OCI-LY1 (cell line): Measurements from ENCODE around the gene ASIC4.

Source experiments
- H2AFZ ChIP-seq: fragments of 200-600 bp; sonication (generic), shearing (Covaris generic); 2 replicates; pipeline ENCODE4 v1.6.0; 2014; ENCODE audit warnings: antibody characterized with exemption, mild to moderate bottlenecking, low read length
- H3F3A ChIP-seq: fragments of 200-600 bp; sonication (generic), shearing (Covaris generic); 2 replicates; pipeline ENCODE4 v1.6.0; 2014; ENCODE audit warnings: mild to moderate bottlenecking, antibody characterized with exemption, low read length, moderate library complexity; ENCODE audit not compliant: insufficient read depth
- H3K27ac ChIP-seq: fragments of 200-600 bp; sonication (generic); 2 replicates; pipeline ENCODE4 v1.5.1; 2014; ENCODE audit warnings: low read length, mixed run types, mild to moderate bottlenecking, low read depth; ENCODE audit not compliant: poor library complexity, severe bottlenecking
- H3K27me3 ChIP-seq: fragments of 200-600 bp; sonication (generic); 2 replicates; pipeline ENCODE4 v1.6.0; 2014; ENCODE audit warnings: antibody characterized with exemption, mild to moderate bottlenecking, low read length, moderate library complexity; ENCODE audit not compliant: insufficient read depth
- H3K36me3 ChIP-seq: fragments of 200-600 bp; sonication (generic); 2 replicates; pipeline ENCODE4 v1.6.1; 2014; ENCODE audit warnings: mild to moderate bottlenecking, antibody characterized with exemption, low read length, moderate library complexity, mixed read lengths; ENCODE audit not compliant: insufficient read depth
- H3K4me1 ChIP-seq: fragments of 200-600 bp; sonication (generic); 2 replicates; pipeline ENCODE4 v1.5.1; 2014; ENCODE audit warnings: mild to moderate bottlenecking, low read length, moderate library complexity; ENCODE audit not compliant: insufficient read depth, severe bottlenecking
- H3K4me2 ChIP-seq: fragments of 200-600 bp; sonication (generic), shearing (Covaris generic); 2 replicates; pipeline ENCODE4 v1.6.1; 2014; ENCODE audit warnings: low read length
- H3K4me3 ChIP-seq: fragments of 200-600 bp; sonication (generic); 2 replicates; pipeline ENCODE4 v1.5.1; 2014; ENCODE audit warnings: low read length, low read depth, mild to moderate bottlenecking, mixed read lengths; ENCODE audit not compliant: poor library complexity, severe bottlenecking
- H3K79me2 ChIP-seq: fragments of 200-600 bp; shearing (Covaris generic); 2 replicates; pipeline ENCODE4 v1.6.1; 2016; ENCODE audit warnings: mixed run types, low read length, mixed read lengths; ENCODE audit not compliant: insufficient read depth
- H3K9ac ChIP-seq: fragments of 200-600 bp; sonication (generic), shearing (Covaris generic); 2 replicates; pipeline ENCODE4 v1.6.1; 2014; ENCODE audit warnings: mild to moderate bottlenecking, low read length, mixed read lengths
- H3K9me2 ChIP-seq: fragments of 200-600 bp; sonication (generic), shearing (Covaris generic); 2 replicates; pipeline ENCODE4 v1.6.1; 2014; ENCODE audit warnings: low read depth, mild to moderate bottlenecking, low read length, mixed read lengths
- H3K9me3 ChIP-seq: fragments of 200-600 bp; shearing (Covaris generic); 2 replicates; pipeline ENCODE4 v1.6.1; 2014; ENCODE audit warnings: low read length, mixed read lengths
- H4K20me1 ChIP-seq: fragments of 200-600 bp; sonication (generic), shearing (Covaris generic); 2 replicates; pipeline ENCODE4 v1.6.0; 2016; ENCODE audit warnings: mild to moderate bottlenecking, low read length; ENCODE audit not compliant: insufficient read depth
- EZH2 ChIP-seq: fragments of 200-600 bp; sonication (generic), shearing (Covaris generic); IDR thresholded peaks from 2 replicates; pipeline ENCODE4 v1.8.0; 2017; ENCODE audit warnings: borderline replicate concordance, mixed run types, mild to moderate bottlenecking, antibody characterized with exemption, low read length, moderate library complexity, mixed read lengths
- TF ChIP-seq, protein P1 (sequence below): fragments of 200-600 bp; sonication (generic), shearing (Covaris generic); IDR thresholded peaks from 2 replicates; pipeline ENCODE4 v1.5.1; 2017; ENCODE audit warnings: mild to moderate bottlenecking, antibody characterized with exemption, low read length, moderate library complexity, mixed read lengths

ASIC4 gene

DNA sequence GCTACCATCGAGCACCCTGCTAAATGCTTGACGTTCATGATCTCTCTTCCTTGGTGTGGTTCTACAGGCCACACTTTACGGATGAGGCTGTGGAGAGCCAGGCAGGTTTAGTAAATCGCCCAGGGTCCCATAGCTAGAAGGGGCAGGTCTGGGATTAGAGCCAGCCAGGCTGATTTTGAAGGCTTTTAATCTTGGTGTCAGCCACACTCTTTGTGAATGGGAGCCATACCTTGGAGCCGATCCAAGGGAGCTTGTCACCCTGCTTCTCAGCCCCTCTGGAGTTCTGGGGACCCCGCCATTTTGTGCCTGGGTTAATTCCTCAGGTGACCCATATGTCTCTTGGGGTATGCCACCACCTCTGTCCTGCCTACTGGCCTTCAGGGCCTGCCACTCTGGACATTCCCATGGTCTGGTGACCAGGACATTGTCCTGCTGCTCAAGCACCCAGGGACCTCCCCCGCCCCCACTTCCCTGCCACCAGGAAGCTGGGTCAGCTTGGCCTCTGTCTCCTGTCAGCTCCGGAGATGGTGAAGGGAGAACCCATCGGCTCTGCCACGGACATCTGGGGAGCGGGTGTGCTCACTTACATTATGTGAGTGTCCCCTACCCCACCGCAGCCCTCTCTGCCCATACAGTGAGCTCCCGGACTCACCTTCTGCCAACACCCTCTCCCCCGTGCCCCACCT lies 22.9 kb upstream of the ASIC4 start:
- Histone ChIP-seq H3K9ac (no peak overlapping the region), H3K27me3 (0 out of 2 replicates have a peak, but pooled peaks cover 5% of the 10 kb centered on the region), H3K4me3 (no peak overlapping the region)

DNA sequence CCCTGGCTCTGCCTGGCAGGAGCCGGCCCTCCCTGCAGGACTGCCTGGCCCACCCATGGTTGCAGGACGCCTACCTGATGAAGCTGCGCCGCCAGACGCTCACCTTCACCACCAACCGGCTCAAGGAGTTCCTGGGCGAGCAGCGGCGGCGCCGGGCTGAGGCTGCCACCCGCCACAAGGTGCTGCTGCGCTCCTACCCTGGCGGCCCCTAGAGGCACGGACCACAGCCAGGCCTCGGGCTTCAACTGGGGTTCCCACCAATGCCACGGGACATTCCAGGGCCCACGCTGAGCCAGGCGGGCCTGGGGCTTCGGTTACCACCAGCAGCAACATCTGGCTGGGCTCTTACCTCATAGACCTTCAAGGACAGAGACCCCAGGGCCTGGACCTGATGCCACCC lies 21.7 kb upstream of the ASIC4 start:
- TF ChIP-seq EZH2, result no peak
- TF ChIP-seq, protein P1, sequence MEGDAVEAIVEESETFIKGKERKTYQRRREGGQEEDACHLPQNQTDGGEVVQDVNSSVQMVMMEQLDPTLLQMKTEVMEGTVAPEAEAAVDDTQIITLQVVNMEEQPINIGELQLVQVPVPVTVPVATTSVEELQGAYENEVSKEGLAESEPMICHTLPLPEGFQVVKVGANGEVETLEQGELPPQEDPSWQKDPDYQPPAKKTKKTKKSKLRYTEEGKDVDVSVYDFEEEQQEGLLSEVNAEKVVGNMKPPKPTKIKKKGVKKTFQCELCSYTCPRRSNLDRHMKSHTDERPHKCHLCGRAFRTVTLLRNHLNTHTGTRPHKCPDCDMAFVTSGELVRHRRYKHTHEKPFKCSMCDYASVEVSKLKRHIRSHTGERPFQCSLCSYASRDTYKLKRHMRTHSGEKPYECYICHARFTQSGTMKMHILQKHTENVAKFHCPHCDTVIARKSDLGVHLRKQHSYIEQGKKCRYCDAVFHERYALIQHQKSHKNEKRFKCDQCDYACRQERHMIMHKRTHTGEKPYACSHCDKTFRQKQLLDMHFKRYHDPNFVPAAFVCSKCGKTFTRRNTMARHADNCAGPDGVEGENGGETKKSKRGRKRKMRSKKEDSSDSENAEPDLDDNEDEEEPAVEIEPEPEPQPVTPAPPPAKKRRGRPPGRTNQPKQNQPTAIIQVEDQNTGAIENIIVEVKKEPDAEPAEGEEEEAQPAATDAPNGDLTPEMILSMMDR, result peak; percentile 12
- Histone ChIP-seq H3K4me1 (peaks cover 4% of the 10 kb centered on the region), H3K9ac (no peak overlapping the region), H2AFZ (no peak overlapping the region), H3K27me3 (0 out of 2 replicates have a peak, but pooled peaks cover 5% of the 10 kb centered on the region), H4K20me1 (no peaks in the 10 kb centered on the region), H3K4me2 (no peak overlapping the region), H3K4me3 (no peak overlapping the region), H3K9me2 (no peaks in the 10 kb centered on the region), H3K27ac (no peak overlapping the region), H3K9me3 (no peaks in the 10 kb centered on the region), H3K79me2 (no peaks in the 10 kb centered on the region), H3K36me3 (no peaks in the 10 kb centered on the region), H3F3A (no peaks in the 10 kb centered on the region)

More for the DNA sequence above, 22.9 kb upstream of the ASIC4 start:
- Histone ChIP-seq H3K79me2 (no peaks in the 10 kb centered on the region), H3K4me1 (peaks cover 4% of the 10 kb centered on the region), H3K36me3 (no peaks in the 10 kb centered on the region), H3F3A (no peaks in the 10 kb centered on the region), H3K27ac (no peak overlapping the region), H4K20me1 (no peaks in the 10 kb centered on the region), H3K9me2 (no peaks in the 10 kb centered on the region), H3K9me3 (no peaks in the 10 kb centered on the region), H2AFZ (no peak overlapping the region), H3K4me2 (no peak overlapping the region)
- TF ChIP-seq EZH2, result no peak
- TF ChIP-seq, protein P1, result no peak

DNA sequence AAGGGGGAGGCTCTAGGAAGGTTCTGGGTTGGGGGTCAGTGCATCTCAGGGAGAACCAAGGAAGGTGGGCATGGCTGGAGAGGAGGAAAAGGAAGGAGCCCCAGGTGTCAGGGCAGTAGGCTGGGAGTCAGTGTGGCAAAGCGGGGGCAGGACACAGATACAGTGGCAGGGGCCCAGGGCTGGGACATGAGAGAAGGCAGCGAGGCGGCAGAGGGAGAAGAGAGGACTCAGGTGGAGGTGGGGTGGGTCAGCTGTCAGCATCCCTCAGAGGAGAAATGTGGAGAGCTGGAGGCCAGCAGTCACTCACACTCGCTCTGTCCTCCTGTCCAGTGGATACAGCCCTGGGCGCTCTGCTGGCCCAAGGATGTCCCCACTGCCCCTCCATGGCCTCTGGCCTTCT lies 21.2 kb upstream of the ASIC4 start:
- Histone ChIP-seq H3K4me3 (no peak overlapping the region), H3K27me3 (0 out of 2 replicates have a peak, but pooled peaks cover 5% of the 10 kb centered on the region), H3F3A (no peaks in the 10 kb centered on the region), H3K9me2 (no peaks in the 10 kb centered on the region), H4K20me1 (no peaks in the 10 kb centered on the region), H3K79me2 (no peaks in the 10 kb centered on the region), H3K9ac (no peak overlapping the region), H3K36me3 (no peaks in the 10 kb centered on the region), H3K9me3 (no peaks in the 10 kb centered on the region), H2AFZ (no peak overlapping the region), H3K27ac (no peak overlapping the region), H3K4me2 (no peak overlapping the region), H3K4me1 (peaks cover 9% of the 10 kb centered on the region)
- TF ChIP-seq EZH2, result no peak
- TF ChIP-seq, protein P1, result no peak
